Neural cell (in vitro differentiated cells): ENCODE data around the gene FAR2. TPM values are rescaled to one million over a fixed set of nuclear protein-coding genes. Genes with fewer than 3 reads are reported as not detected.

ENCODE experiments used
- H2AFZ ChIP-seq: fragments of 200-600, 300-800 bp; sonication (generic), shearing (Covaris generic); 2 replicates; pipeline ENCODE4 v1.6.0; 2014; ENCODE audit warnings: low read depth, mild to moderate bottlenecking, antibody characterized with exemption, low read length, moderate library complexity
- H3F3A ChIP-seq: fragments of 200-600 bp; shearing (Covaris generic); 2 replicates; pipeline ENCODE4 v1.6.1; 2016; ENCODE audit warnings: mild to moderate bottlenecking, moderate library complexity, mixed read lengths, antibody characterized with exemption, low read length; ENCODE audit not compliant: insufficient read depth, poor library complexity, severe bottlenecking
- H3K27ac ChIP-seq: fragments of 200-600, 300-800 bp; sonication (generic), shearing (Covaris generic); 2 replicates; pipeline ENCODE4 v1.5.1; 2014; ENCODE audit warnings: mild to moderate bottlenecking, low read length, moderate library complexity
- H3K27me3 ChIP-seq: fragments of 300-800, 200-600 bp; sonication (generic), shearing (Covaris generic); 2 replicates; pipeline ENCODE4 v1.6.0; 2014; ENCODE audit warnings: mild to moderate bottlenecking, low read depth, low read length, moderate library complexity; ENCODE audit not compliant: insufficient read depth
- H3K36me3 ChIP-seq: fragments of 300-800, 200-600 bp; sonication (generic), shearing (Covaris generic); 2 replicates; pipeline ENCODE4 v1.5.1; 2014; ENCODE audit warnings: mild to moderate bottlenecking, antibody characterized with exemption, low read length, moderate library complexity; ENCODE audit not compliant: insufficient read depth
- H3K4me2 ChIP-seq: fragments of 300-800, 200-600 bp; sonication (generic), shearing (Covaris generic); 2 replicates; pipeline ENCODE4 v1.6.0; 2014; ENCODE audit warnings: mild to moderate bottlenecking, low read length
- H3K4me3 ChIP-seq: fragments of 300-800, 200-600 bp; sonication (generic), shearing (Covaris generic); 2 replicates; pipeline ENCODE4 v1.5.1; 2014; ENCODE audit warnings: mild to moderate bottlenecking, low read length, moderate library complexity
- H3K79me2 ChIP-seq: fragments of 200-600 bp; shearing (Covaris generic); replicated peaks from 2 replicates; pipeline ENCODE4 v1.6.0; 2014; ENCODE audit warnings: mild to moderate bottlenecking, low read length, moderate library complexity; ENCODE audit not compliant: insufficient read depth
- H3K9ac ChIP-seq: fragments of 300-800, 200-600 bp; sonication (generic), shearing (Covaris generic); 2 replicates; pipeline ENCODE4 v1.6.1; 2016; ENCODE audit warnings: mild to moderate bottlenecking, low read length, mixed read lengths
- H3K9me2 ChIP-seq: fragments of 200-600 bp; shearing (Covaris generic); 2 replicates; pipeline ENCODE4 v1.6.1; 2016; ENCODE audit warnings: mild to moderate bottlenecking, low read length, mixed read lengths; ENCODE audit not compliant: insufficient read depth
- H3K9me3 ChIP-seq: fragments of 200-600, 300-800 bp; sonication (generic), shearing (Covaris generic); 2 replicates; pipeline ENCODE4 v1.6.1; 2016; ENCODE audit warnings: mild to moderate bottlenecking, mixed run types, low read length, moderate library complexity, mixed read lengths
- H4K20me1 ChIP-seq: fragments of 200-600 bp; shearing (Covaris generic); 2 replicates; pipeline ENCODE4 v1.6.1; 2016; ENCODE audit warnings: mild to moderate bottlenecking, mixed run types; ENCODE audit not compliant: insufficient read depth
- EP300 ChIP-seq: fragments of 450-650 bp; conservative IDR thresholded peaks from 2 replicates; pipeline ENCODE4 v1.6.1; 2014; ENCODE audit warnings: antibody characterized with exemption, mild to moderate bottlenecking, moderate library complexity; ENCODE audit not compliant: poor library complexity, severe bottlenecking
- EZH2 ChIP-seq: fragments of 200-600, 300-800 bp; shearing (Covaris generic), sonication (generic); IDR thresholded peaks from 2 replicates; pipeline ENCODE4 v1.6.1; 2014; ENCODE audit warnings: antibody characterized with exemption, low read length, borderline replicate concordance, mild to moderate bottlenecking; ENCODE audit not compliant: insufficient read depth, poor library complexity, severe bottlenecking
- MXI1 ChIP-seq: fragments of 450-650 bp; conservative IDR thresholded peaks from 2 replicates; pipeline ENCODE4 v1.6.1; 2014; ENCODE audit warnings: antibody characterized with exemption, mild to moderate bottlenecking; ENCODE audit not compliant: poor library complexity, severe bottlenecking
- POLR2AphosphoS5 ChIP-seq: IDR thresholded peaks from 2 replicates; pipeline ENCODE4 v1.6.1; 2012
- RAD21 ChIP-seq: fragments of 450-650 bp; conservative IDR thresholded peaks from 2 replicates; pipeline ENCODE4 v1.6.1; 2014; ENCODE audit warnings: antibody characterized with exemption, mild to moderate bottlenecking, moderate library complexity
- SMC3 ChIP-seq: fragments of 450-650 bp; conservative IDR thresholded peaks from 2 replicates; pipeline ENCODE4 v1.6.1; 2014; ENCODE audit warnings: antibody characterized with exemption, mild to moderate bottlenecking, moderate library complexity; ENCODE audit not compliant: poor library complexity
- TAF1 ChIP-seq: IDR thresholded peaks from 2 replicates; pipeline ENCODE4 v1.6.1; 2012; ENCODE audit warnings: low read depth
- polyA plus RNA-seq: library from polyadenylated mRNA; depleted of rRNA; stranded (reverse); fragments of >200 nt; gene quantifications from 2 replicates; pipeline ENCODE4 v1.2.3, GENCODE V29; 2014
- TF ChIP-seq, protein P1 (sequence below): IDR thresholded peaks from 2 replicates; pipeline ENCODE4 v1.6.1; 2012; ENCODE audit warnings: borderline replicate concordance
- TF ChIP-seq, protein P2 (sequence below): fragments of 450-650 bp; IDR thresholded peaks from 2 replicates; pipeline ENCODE4 v1.5.1; 2014; ENCODE audit warnings: antibody characterized with exemption, mild to moderate bottlenecking, moderate library complexity; ENCODE audit not compliant: poor library complexity, severe bottlenecking

The FAR2 gene
- polyA plus RNA-seq, 1 donor from 2014 or later = 0.99 TPM

DNA sequence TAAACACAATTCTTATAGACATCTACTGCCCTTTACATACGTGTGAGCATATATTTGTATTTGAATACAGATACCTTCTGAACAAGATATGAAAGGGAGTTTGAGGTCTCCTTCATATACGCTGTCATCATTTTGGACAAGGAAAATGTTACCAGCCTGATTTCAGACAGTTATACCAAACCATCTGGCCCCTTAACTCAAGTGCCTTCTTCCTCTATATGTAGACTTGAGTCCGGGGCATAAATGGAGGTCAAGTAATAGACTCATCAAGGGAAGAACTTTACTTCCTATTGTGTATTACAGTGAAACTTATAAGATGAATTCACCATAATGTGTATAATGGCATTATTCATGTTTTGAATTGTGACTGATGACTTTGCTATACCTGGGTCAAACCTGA lies 52.2 kb downstream of the FAR2 start:
- Histone ChIP-seq H3K4me2 (no peak overlapping the region), H3K4me3 (no peak overlapping the region), H4K20me1 (no peaks in the 10 kb centered on the region), H2AFZ (no peak overlapping the region), H3K27me3 (no peaks in the 10 kb centered on the region), H3K9ac (no peak overlapping the region), H3K9me3 (no peaks in the 10 kb centered on the region), H3K36me3 (no peaks in the 10 kb centered on the region), H3K27ac (no peak overlapping the region), H3F3A (no peaks in the 10 kb centered on the region), H3K79me2 (no peaks in the 10 kb centered on the region), H3K9me2 (no peaks in the 10 kb centered on the region)
- TF ChIP-seq EP300 (no peak), TAF1 (no peak), EZH2 (no peak)
- TF ChIP-seq, protein P1, sequence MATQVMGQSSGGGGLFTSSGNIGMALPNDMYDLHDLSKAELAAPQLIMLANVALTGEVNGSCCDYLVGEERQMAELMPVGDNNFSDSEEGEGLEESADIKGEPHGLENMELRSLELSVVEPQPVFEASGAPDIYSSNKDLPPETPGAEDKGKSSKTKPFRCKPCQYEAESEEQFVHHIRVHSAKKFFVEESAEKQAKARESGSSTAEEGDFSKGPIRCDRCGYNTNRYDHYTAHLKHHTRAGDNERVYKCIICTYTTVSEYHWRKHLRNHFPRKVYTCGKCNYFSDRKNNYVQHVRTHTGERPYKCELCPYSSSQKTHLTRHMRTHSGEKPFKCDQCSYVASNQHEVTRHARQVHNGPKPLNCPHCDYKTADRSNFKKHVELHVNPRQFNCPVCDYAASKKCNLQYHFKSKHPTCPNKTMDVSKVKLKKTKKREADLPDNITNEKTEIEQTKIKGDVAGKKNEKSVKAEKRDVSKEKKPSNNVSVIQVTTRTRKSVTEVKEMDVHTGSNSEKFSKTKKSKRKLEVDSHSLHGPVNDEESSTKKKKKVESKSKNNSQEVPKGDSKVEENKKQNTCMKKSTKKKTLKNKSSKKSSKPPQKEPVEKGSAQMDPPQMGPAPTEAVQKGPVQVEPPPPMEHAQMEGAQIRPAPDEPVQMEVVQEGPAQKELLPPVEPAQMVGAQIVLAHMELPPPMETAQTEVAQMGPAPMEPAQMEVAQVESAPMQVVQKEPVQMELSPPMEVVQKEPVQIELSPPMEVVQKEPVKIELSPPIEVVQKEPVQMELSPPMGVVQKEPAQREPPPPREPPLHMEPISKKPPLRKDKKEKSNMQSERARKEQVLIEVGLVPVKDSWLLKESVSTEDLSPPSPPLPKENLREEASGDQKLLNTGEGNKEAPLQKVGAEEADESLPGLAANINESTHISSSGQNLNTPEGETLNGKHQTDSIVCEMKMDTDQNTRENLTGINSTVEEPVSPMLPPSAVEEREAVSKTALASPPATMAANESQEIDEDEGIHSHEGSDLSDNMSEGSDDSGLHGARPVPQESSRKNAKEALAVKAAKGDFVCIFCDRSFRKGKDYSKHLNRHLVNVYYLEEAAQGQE = no peak

DNA sequence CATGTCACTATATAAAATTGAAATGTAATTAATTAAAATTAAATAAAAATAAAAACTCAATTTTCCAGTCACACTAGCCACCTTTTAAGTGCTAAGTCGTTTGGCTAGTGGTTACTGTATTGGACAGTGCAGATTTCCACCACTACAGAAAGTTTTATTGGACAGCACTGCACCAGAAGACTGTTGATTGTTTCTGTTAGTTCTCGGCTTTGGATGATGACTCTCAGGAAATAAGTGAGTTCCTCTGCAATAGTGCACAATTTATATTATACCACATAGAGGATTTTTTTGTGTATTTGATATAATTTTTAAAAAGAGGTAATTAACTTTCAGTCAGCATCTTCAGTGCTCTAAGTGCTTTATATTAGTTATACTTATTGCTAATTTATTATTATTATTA lies 52.7 kb downstream of the FAR2 start:
- H3K9ac ChIP-seq = no peak overlapping the region
- no peak overlapping the region for H2AFZ ChIP-seq
- H4K20me1 ChIP-seq = no peaks in the 10 kb centered on the region
- no peak overlapping the region for H3K27ac ChIP-seq
- no peak overlapping the region for H3K4me3 ChIP-seq
- no peak for TF ChIP-seq MXI1
- no peak for TF ChIP-seq RAD21
- no peak for TF ChIP-seq POLR2AphosphoS5
- no peaks in the 10 kb centered on the region for H3F3A ChIP-seq
- no peaks in the 10 kb centered on the region for H3K9me3 ChIP-seq
- no peaks in the 10 kb centered on the region for H3K79me2 ChIP-seq
- H3K36me3 ChIP-seq = no peaks in the 10 kb centered on the region
- H3K4me2 ChIP-seq = no peak overlapping the region
- H3K9me2 ChIP-seq = no peaks in the 10 kb centered on the region
- H3K27me3 ChIP-seq = no peaks in the 10 kb centered on the region

DNA sequence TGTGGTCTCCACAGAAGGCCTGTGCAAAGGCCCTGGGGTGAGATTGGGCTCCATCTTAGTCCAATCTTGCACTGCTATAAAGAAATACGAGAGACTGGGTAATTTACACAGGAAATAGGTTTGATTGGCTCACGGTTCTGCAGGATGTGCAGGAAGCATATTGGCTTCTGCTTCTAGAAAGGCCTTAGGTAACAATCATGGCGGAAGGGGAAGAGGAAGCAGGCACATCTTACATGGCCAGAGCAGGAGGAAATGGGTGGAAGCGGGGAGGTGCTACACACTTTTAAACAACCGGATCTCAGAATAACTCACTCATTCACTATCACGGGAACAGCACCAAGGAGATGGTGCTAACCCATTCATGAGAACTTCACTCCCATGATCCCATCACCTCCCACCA lies 55.4 kb downstream of the FAR2 start:
- Histone ChIP-seq H2AFZ (no peak overlapping the region), H3K9ac (no peak overlapping the region), H3K27ac (no peak overlapping the region), H3K79me2 (no peaks in the 10 kb centered on the region), H3K27me3 (no peaks in the 10 kb centered on the region), H3K9me2 (no peaks in the 10 kb centered on the region), H3K4me2 (no peak overlapping the region), H3K36me3 (no peaks in the 10 kb centered on the region), H4K20me1 (no peaks in the 10 kb centered on the region), H3F3A (no peaks in the 10 kb centered on the region), H3K4me3 (no peak overlapping the region), H3K9me3 (no peaks in the 10 kb centered on the region)
- no peak for TF ChIP-seq TAF1
- TF ChIP-seq EZH2 = no peak
- no peak for TF ChIP-seq POLR2AphosphoS5
- TF ChIP-seq, protein P2, sequence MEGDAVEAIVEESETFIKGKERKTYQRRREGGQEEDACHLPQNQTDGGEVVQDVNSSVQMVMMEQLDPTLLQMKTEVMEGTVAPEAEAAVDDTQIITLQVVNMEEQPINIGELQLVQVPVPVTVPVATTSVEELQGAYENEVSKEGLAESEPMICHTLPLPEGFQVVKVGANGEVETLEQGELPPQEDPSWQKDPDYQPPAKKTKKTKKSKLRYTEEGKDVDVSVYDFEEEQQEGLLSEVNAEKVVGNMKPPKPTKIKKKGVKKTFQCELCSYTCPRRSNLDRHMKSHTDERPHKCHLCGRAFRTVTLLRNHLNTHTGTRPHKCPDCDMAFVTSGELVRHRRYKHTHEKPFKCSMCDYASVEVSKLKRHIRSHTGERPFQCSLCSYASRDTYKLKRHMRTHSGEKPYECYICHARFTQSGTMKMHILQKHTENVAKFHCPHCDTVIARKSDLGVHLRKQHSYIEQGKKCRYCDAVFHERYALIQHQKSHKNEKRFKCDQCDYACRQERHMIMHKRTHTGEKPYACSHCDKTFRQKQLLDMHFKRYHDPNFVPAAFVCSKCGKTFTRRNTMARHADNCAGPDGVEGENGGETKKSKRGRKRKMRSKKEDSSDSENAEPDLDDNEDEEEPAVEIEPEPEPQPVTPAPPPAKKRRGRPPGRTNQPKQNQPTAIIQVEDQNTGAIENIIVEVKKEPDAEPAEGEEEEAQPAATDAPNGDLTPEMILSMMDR = no peak
- no peak for TF ChIP-seq RAD21
- no peak for TF ChIP-seq MXI1
- TF ChIP-seq, protein P1 = no peak
- TF ChIP-seq EP300 = no peak
- TF ChIP-seq SMC3 = no peak
